DOHH2 (cell line): Measurements from ENCODE around the gene GHR.

Source experiments
- H3F3A ChIP-seq: fragments of 200-600 bp; sonication (generic), shearing (Covaris generic); 2 replicates; pipeline ENCODE4 v1.6.0; 2016; ENCODE audit warnings: antibody characterized with exemption, mild to moderate bottlenecking; ENCODE audit not compliant: control insufficient read depth, insufficient read depth
- H3K27ac ChIP-seq: fragments of 200-600 bp; sonication (generic); 2 replicates; pipeline ENCODE4 v1.5.1; 2014; ENCODE audit warnings: low read depth, mild to moderate bottlenecking, low read length, moderate library complexity
- H3K27me3 ChIP-seq: fragments of 200-600 bp; sonication (generic); 2 replicates; pipeline ENCODE4 v1.6.1; 2014; ENCODE audit warnings: mild to moderate bottlenecking, low read length, mixed read lengths; ENCODE audit not compliant: control insufficient read depth
- H3K36me3 ChIP-seq: fragments of 200-600 bp; sonication (generic); 2 replicates; pipeline ENCODE4 v1.6.1; 2014; ENCODE audit warnings: mild to moderate bottlenecking, low read length, moderate library complexity, mixed read lengths; ENCODE audit not compliant: control insufficient read depth
- H3K4me1 ChIP-seq: fragments of 200-600 bp; sonication (generic); 2 replicates; pipeline ENCODE4 v1.6.1; 2014; ENCODE audit warnings: mild to moderate bottlenecking, low read length, mixed read lengths; ENCODE audit not compliant: control insufficient read depth
- H3K4me2 ChIP-seq: fragments of 200-600 bp; sonication (generic); 2 replicates; pipeline ENCODE4 v1.6.0; 2014; ENCODE audit warnings: mild to moderate bottlenecking, low read length, moderate library complexity
- H3K4me3 ChIP-seq: fragments of 200-600 bp; sonication (generic); 2 replicates; pipeline ENCODE4 v1.5.1; 2014; ENCODE audit warnings: mild to moderate bottlenecking, low read length, mixed read lengths
- H3K79me2 ChIP-seq: fragments of 200-600 bp; sonication (generic); 2 replicates; pipeline ENCODE4 v1.6.1; 2014; ENCODE audit warnings: mild to moderate bottlenecking, low read length, mixed read lengths; ENCODE audit not compliant: control insufficient read depth
- H3K9me2 ChIP-seq: fragments of 200-600 bp; sonication (generic); replicated peaks from 2 replicates; pipeline ENCODE4 v1.6.1; 2014; ENCODE audit warnings: mild to moderate bottlenecking, low read length, mixed read lengths; ENCODE audit not compliant: control insufficient read depth
- H3K9me3 ChIP-seq: fragments of 200-600 bp; sonication (generic); 2 replicates; pipeline ENCODE4 v1.6.1; 2014; ENCODE audit warnings: antibody characterized with exemption, low read length, mixed read lengths; ENCODE audit not compliant: control insufficient read depth, insufficient read depth
- H4K20me1 ChIP-seq: fragments of 200-600 bp; sonication (generic); 2 replicates; pipeline ENCODE4 v1.6.0; 2014; ENCODE audit warnings: low read depth, mild to moderate bottlenecking, antibody characterized with exemption, low read length, moderate library complexity; ENCODE audit not compliant: control insufficient read depth, insufficient read depth
- EZH2phosphoT487 ChIP-seq: fragments of 200-600 bp; sonication (generic); IDR thresholded peaks from 2 replicates; pipeline ENCODE4 v1.6.1; 2017; ENCODE audit warnings: borderline replicate concordance, mild to moderate bottlenecking, antibody characterized with exemption, low read length, moderate library complexity, mixed read lengths
- TF ChIP-seq, protein P1 (sequence below): fragments of 200-600 bp; sonication (generic); IDR thresholded peaks from one replicate; pipeline ENCODE4 v1.5.1; 2014; ENCODE audit warnings: antibody characterized with exemption, mild to moderate bottlenecking, low read depth, low read length; ENCODE audit not compliant: poor library complexity, severe bottlenecking

Gene GHR

DNA sequence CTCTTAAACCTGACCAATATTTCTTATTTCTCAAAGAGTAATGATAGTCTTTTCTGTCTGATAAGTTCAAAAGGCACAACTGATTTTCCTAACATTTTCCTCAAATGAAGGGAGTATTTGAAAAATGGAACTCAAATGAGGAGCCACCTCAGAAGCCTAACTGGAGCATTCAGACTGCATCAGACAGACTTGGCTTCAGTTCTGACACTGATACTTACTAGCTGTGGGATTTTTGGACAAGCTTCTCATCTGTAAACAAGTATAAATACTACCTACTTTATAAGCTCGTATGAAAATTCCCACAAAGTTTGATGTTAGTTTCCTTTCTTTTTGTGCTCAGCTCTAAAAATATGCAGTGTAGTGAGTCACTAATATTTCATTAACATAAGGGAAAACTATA lies 225.7 kb downstream of the GHR start:
- Histone ChIP-seq H3K27me3 (no peaks in the 10 kb centered on the region), H3K36me3 (no peaks in the 10 kb centered on the region), H3F3A (no peaks in the 10 kb centered on the region), H3K27ac (no peak overlapping the region), H3K4me3 (no peak overlapping the region), H3K4me2 (no peak overlapping the region), H3K9me3 (no peaks in the 10 kb centered on the region), H4K20me1 (no peaks in the 10 kb centered on the region), H3K79me2 (no peaks in the 10 kb centered on the region), H3K4me1 (no peaks in the 10 kb centered on the region), H3K9me2 (no peaks in the 10 kb centered on the region)
- TF ChIP-seq EZH2phosphoT487: no peak
- TF ChIP-seq, protein P1, sequence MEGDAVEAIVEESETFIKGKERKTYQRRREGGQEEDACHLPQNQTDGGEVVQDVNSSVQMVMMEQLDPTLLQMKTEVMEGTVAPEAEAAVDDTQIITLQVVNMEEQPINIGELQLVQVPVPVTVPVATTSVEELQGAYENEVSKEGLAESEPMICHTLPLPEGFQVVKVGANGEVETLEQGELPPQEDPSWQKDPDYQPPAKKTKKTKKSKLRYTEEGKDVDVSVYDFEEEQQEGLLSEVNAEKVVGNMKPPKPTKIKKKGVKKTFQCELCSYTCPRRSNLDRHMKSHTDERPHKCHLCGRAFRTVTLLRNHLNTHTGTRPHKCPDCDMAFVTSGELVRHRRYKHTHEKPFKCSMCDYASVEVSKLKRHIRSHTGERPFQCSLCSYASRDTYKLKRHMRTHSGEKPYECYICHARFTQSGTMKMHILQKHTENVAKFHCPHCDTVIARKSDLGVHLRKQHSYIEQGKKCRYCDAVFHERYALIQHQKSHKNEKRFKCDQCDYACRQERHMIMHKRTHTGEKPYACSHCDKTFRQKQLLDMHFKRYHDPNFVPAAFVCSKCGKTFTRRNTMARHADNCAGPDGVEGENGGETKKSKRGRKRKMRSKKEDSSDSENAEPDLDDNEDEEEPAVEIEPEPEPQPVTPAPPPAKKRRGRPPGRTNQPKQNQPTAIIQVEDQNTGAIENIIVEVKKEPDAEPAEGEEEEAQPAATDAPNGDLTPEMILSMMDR: no peak

DNA sequence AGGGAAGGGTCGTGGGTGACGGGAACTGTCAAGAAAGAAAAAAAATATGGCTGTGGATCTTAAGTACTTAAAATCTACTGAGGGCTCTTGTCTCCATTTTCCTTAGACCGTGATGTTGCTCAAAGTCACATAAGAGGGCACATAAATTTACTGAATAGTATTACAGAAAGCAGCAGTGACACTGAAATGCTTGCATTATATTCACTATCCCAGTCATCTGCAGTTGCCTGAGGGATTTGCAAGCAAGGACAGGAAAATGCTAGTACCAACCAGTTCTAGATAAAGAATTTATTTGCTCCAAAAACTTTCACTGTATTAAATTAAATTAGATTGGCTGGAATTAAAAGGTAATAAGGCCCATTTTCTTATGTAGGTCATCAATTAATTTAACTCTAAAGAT lies 226.8 kb downstream of the GHR start:
- H4K20me1 ChIP-seq: no peaks in the 10 kb centered on the region
- H3K79me2 ChIP-seq: no peaks in the 10 kb centered on the region
- no peak overlapping the region for H3K27ac ChIP-seq
- no peak overlapping the region for H3K4me2 ChIP-seq
- no peaks in the 10 kb centered on the region for H3K9me2 ChIP-seq
- no peaks in the 10 kb centered on the region for H3K36me3 ChIP-seq
- H3K4me3 ChIP-seq: no peak overlapping the region
- no peak for TF ChIP-seq EZH2phosphoT487
- TF ChIP-seq, protein P1: no peak
- no peaks in the 10 kb centered on the region; the same call in 1 of the 2 replicates for H3K4me1 ChIP-seq
- no peaks in the 10 kb centered on the region for H3K27me3 ChIP-seq
- H3F3A ChIP-seq: no peaks in the 10 kb centered on the region
- no peaks in the 10 kb centered on the region for H3K9me3 ChIP-seq

DNA sequence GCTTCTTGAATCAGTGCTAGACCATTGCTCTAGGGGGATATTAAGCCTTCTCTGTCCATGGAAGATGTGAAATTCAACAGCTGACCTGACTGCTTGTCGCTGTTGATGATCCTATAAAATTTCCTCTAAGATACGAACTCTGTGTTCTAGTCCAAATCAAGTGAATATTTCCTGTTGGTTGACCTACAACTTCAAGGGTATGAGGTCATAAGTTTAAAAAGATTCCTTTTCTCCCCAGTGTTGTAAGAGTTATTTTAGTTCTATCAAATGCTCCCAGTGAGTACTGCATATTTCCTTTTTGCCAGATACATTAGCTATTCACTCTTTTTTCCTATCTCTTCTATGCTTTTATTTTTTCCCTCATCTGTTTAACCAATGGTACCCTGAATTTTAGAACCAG lies 230.5 kb downstream of the GHR start:
- Histone ChIP-seq H3K4me2 (no peak overlapping the region), H3K4me1 (no peaks in the 10 kb centered on the region; the same call in 1 of the 2 replicates), H3F3A (no peaks in the 10 kb centered on the region), H3K9me3 (no peaks in the 10 kb centered on the region), H3K27me3 (no peaks in the 10 kb centered on the region), H3K79me2 (no peaks in the 10 kb centered on the region), H3K4me3 (no peak overlapping the region), H3K36me3 (no peaks in the 10 kb centered on the region), H4K20me1 (no peaks in the 10 kb centered on the region), H3K27ac (no peak overlapping the region), H3K9me2 (no peaks in the 10 kb centered on the region)
- no peak for TF ChIP-seq EZH2phosphoT487
- TF ChIP-seq, protein P1: no peak

DNA sequence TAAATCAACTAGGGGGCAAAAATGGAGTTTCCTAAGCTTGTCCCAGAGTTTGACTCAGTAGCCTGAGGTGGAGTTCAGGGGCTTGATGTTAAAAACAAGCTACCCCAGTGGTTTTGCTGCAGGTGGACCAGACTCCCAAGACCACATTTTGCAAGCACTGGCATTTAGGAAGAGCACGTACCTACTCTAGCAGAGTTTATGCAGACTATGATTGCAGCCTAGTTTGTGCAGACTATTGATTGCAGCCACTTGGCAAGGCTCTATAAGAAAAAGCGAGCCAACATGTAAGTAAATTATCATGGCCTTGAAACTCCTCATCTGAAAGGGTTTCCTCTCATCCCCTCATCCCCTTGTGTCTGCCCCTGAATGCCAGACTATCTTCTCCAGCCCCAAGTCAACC lies 231.4 kb downstream of the GHR start:
- TF ChIP-seq, protein P1: no peak
- no peak for TF ChIP-seq EZH2phosphoT487
- no peaks in the 10 kb centered on the region for H3K36me3 ChIP-seq
- no peak overlapping the region for H3K4me3 ChIP-seq
- no peaks in the 10 kb centered on the region for H3F3A ChIP-seq
- no peak overlapping the region for H3K4me2 ChIP-seq
- no peaks in the 10 kb centered on the region for H3K9me3 ChIP-seq
- no peaks in the 10 kb centered on the region for H3K9me2 ChIP-seq
- no peak overlapping the region for H3K27ac ChIP-seq
- no peaks in the 10 kb centered on the region for H3K79me2 ChIP-seq
- no peaks in the 10 kb centered on the region for H3K27me3 ChIP-seq
- no peaks in the 10 kb centered on the region; the same call in 1 of the 2 replicates for H3K4me1 ChIP-seq
- H4K20me1 ChIP-seq: no peaks in the 10 kb centered on the region
